Measurements from ENCODE around the gene TLDC2.
"Not testable (repeated sequence)": the region's sequence is repeated elsewhere in the genome, so short reads cannot be mapped to it uniquely, and the experiment has no call there.

Gene TLDC2

DNA sequence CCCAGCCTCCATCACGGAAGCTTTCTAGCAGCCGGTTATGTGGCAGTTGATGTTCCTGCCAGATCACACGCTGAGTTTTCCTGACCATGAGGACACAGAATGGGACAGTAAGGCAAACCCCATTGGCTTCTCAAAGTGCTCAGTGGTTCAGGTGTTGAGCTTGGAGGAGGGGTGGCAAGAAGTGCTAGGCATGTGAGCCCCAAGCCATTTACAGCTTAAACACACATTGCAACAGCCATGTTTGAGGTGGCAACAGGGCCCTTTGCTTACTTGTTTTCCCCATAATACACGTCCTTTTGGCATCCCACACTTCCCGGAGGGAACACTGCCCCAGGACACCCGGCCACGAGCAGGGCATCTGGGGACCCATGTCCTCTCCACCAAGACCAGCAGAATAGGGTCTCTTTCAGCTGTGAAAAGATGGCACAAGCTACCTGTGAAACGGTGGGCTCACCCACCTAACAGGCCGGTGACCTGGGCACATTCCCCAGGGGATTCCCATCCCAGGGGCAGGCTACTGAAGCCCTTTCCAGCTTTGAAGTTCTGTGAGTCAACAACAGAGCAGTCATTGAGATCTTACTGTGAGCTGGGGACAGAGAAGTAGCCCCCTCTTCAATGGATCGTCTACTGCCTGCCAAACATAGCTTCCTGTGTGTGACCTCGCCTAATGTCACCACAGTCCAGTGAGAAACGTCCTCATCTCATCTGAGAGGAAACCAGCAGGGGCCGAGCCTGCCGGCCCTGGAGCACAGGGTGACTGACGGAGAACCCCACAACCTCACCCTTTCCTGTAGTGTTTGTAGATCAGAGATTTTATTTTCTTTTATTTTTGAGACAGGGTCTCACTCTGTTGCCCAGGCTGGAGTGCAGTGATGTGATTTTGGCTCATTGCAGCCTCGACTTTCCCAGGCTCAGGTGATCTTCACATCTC, 4.0 kb upstream of the TLDC2 start:
- DNase-seq: no peak

GRCh38 chr20:36872852-36873251, 3.1 kb upstream of the TLDC2 start:
- DNase-seq: no peak

DNA sequence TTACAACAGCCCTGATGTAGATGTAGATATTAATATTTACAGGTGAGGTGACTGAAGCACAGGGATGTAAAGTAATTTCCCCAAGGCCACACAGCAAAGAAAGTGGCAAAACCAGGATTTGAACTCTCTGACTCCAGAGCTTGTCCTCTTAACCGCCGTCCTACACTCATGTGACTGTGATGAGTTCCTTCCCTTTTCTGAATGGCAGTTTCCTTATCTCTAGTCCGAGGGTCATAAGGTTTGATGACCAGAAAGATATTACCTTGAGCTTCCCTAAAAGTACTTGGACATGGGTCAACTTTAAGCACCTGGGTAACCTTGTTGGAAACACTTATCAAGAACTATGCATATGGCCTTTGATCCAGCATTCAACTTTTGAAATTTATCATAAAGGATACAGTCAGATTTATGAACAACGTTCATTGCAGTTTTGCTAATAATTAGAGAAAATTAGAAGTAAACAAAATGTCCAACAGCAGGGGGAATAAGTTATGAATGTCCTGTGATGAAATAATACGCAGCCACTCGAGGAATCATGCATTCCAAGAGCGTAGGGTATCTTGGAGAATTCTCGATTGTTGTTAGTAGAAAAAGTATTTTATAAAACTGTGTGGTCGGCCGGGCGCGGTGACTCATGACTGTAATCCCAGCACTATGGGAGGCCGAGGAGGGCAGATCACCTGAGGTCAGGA, 2.3 kb upstream of the TLDC2 start:
- DNase-seq: no peak

DNA sequence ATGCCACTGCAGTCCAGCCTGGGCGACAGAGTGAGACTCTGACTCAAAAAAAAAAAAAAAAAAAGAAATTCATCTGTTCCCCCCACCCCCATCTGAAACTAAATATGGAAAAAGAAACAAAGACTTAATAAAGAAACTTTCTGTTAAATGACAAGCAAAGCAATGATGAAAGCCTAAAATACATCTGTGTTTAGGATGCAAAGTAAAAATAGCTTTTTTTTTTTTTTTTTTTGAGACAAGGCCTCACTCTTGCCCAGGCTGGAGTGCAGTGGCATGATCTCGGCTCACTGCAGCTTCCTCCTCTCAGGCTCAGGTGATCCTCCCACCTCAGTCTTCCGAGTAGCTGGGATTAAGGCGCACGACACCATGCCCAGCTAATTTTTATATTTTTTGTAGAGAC, 845 bp upstream of the TLDC2 start:
- DNase-seq: not testable (repeated sequence)

DNA sequence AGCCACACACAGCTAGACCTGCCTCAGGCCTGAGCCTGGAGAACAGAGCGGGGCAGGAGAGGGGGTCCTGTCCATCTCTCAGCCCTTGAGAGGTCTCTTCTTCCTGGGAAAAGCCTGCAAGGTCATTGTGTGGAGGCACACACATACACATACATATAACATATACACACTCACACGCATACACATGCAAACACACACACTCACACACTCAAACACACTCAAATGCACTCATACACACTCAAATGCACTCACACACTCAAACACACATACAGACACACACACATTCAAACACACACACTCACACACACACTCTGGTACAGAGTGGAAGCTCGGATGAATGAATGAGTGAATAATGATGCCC, 515 bp downstream of the TLDC2 start:
- no peak for DNase-seq

GRCh38 chr20:36878941-36879340, 3.0 kb downstream of the TLDC2 start:
- no peak for DNase-seq

- DNase-seq: no peak
Observed at GRCh38 chr20:36880741-36881250, 4.9 kb downstream of the TLDC2 start.

GRCh38 chr20:36881331-36881730, 5.4 kb downstream of the TLDC2 start:
- no peak for DNase-seq

- DNase-seq: no peak
Observed at GRCh38 chr20:36881888-36882287, 6.0 kb downstream of the TLDC2 start.

DNA sequence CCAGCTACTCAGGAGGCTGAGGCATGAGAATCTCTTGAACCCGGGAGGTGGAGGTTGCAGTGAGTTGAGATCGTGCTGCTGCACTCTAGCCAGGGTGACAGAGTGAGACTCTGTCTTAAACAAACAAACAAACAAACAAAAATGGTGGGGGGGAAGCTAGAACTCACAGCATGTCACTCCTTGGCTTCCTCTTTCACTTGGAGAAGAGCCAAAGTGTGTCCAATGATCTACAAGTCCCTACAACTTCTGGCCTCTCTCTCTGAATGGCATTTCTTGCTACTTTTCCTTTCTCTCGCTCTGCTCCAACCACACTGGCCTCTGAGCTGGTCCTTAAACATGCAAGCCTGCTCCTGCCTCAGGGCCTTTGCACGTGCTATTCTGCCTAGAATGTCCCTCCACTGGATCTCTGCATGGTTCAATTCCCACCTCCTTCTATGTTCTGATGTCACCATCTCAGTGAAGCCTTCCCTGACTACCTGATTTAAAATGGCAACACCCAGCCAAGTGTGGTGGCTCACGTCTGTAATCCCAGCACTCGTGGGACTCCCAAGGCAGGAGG, 8.1 kb downstream of the TLDC2 start:
- DNase-seq: no peak

DNA sequence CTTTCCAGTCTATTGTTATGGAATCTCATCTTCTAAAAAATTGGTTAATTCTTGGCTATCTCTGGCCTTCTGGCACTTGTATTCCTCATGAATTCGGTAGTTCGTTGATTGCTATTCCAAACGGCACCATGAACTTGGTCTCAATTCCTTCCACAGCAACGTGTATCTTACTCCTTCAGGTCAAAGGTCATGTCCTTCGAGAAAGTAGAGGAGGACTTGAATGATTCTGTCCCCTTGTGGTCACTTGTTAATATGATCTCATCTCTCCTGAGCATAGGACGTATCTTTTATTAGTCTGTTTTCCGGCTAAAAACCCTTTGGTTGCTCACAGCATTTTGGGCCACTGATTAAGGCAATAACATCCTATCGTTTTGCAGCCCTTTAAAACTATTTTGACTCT, 9.4 kb downstream of the TLDC2 start:
- no peak for DNase-seq

- peak; percentile 73 for DNase-seq
Observed at GRCh38 chr20:36886859-36887751, 11.2 kb downstream of the TLDC2 start.

DNA sequence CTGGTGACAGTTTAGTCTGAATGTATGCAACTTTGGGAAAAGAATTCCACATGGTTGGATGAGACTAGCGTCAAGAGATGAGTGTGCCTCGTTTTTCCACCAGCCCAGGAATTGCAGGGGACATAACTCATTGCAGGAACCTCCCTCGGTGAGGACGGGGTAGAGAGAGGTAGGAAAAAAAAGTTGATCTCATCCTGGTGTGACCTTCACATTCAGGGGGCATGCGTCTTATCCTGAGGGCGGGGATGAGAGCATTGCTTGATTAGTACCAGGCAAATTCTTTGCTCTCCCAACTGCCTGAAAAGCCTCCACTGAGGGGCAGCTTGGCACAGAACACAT, 11.8 kb downstream of the TLDC2 start:
- peak; percentile 31 for DNase-seq

DNA sequence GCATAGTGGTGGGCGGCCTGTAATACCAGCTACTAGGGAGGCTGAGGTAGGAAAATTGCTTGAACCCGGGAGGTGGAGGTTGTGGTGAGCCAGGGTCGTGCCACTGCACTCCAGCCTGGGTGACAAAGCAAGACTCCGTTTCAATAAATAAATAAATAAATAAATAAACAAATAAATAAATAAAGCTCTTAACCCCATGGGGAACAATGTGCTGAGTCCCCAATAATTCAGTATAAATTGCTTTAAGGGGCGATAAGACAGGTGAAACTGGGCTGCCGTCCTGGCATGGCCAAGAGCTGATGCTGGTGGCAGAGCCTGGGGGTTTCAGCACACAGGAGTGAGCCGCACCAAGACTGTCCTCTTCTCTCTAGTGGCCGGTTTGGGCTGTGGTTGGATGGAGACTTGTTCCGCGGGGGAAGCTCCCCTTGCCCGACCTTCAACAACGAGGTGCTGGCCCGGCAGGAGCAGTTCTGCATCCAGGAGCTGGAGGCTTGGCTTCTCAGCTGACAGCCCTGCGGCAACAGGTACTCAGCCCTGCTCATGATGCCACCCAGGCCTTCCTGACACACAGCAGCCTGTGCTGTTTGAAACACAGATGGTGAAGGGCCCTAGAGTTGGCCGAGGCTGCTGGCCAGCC, 13.1 kb downstream of the TLDC2 start:
- no peak for DNase-seq

- no peak for DNase-seq
Observed at GRCh38 chr20:36890586-36890985, 14.6 kb downstream of the TLDC2 start.

GRCh38 chr20:36891211-36891610, 15.3 kb downstream of the TLDC2 start:
- DNase-seq: no peak

GRCh38 chr20:36893801-36894200, 17.9 kb downstream of the TLDC2 start:
- DNase-seq: no peak

GRCh38 chr20:36895036-36895435, 19.1 kb downstream of the TLDC2 start:
- no peak for DNase-seq

GRCh38 chr20:36904690-36905089, 28.8 kb downstream of the TLDC2 start:
- no peak for DNase-seq

- DNase-seq: not testable (repeated sequence)
Observed at GRCh38 chr20:36905566-36905965, 29.6 kb downstream of the TLDC2 start.

DNA sequence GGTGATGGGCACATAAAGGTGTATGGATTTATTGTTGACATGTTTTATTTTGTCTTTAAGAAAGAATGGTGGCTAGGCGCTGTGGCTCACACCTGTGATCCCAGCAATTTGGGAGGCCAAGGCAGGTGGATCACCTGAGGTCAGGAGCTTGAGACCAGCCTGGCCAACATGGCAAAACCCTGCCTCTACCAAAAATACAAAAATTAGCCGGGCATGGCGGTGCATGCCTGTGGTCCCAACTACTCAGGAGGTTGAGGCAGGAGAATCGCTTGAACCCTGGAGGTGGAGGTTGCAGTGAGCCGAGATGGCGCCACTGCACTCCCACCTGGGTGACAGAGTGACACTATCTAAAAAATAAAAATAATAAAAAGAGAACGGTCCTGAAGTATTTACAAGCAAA, 30.1 kb downstream of the TLDC2 start:
- DNase-seq: not testable (repeated sequence)

DNA sequence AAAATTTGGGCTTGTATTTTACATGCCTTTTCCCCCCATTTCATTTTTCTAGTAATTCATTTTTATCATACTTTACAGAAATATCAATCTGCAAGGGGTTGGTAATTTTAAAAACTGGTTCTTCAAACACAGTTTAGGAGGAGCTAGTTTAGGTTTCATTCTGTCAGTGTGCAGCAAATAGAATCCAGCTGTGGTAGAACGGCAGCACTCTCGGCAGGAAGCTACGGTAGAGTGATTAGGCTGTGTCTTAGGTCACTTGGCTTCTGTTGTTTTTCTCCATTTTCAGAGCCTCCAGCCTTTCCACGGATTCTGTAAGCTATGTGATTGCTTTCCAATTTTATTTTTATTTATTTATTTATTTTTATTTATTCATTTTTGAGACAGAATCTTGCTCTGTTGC, 32.7 kb downstream of the TLDC2 start:
- DNase-seq: no peak

Measured in fibroblast of skin of abdomen (primary cell).